Choroid plexus epithelial cell (primary cell): ENCODE measurements around the gene CNOT6.
"Not testable (repeated sequence)": the region's sequence is repeated elsewhere in the genome, so short reads cannot be mapped to it uniquely, and the experiment has no call there.

Experiments
- DNase-seq: peaks from one replicate; pipeline ENCODE4 v3.0.0-alpha.2; 2010; ENCODE audit warnings: low read depth
- H3K4me3 ChIP-seq: 2 replicates; pipeline ENCODE4 v1.5.1; 2011; ENCODE audit warnings: low read depth, mild to moderate bottlenecking, control low read depth, low read length, moderate library complexity
- TF ChIP-seq, protein P1 (sequence below): conservative IDR thresholded peaks from 2 replicates; pipeline ENCODE4 v1.5.1; 2011; ENCODE audit warnings: low read depth, mild to moderate bottlenecking, control low read depth, inconsistent platforms, low read length, moderate library complexity

CNOT6 gene

DNA sequence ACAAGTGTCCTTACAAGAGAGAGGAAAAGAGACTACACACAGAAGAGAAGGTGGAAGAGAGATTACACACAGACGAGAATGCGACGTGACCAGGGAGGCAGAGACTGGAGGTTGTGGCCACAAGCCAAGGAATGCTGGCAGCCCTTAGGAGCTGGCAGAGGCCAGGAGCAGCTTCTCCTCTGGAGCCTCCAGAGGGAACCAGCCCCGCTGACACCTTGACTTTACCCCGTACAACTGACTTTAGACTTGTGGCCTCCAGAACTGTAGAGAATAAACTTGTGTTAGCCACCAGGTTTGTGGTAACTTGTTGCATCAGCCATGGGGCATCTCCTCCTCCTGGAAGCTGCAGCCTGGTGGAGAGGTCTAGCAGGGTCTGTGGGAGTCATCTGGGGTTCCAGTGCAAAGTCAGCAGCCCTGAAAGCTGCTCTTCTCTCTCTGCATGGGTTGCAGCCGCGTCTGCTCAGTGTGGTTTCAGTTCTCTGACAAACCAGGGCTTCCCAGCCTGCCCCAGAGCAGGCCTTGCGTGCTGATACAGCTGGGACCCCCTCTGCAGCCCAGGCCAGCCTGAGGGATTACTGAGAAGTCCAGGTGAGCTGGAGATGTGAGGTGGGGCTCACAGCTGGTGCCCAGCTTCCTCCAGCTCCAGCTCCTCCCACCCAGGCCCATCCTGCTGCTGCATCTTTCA lies 30.8 kb upstream of the CNOT6 start:
- no peak overlapping the region for H3K4me3 ChIP-seq
- no peak for DNase-seq
- TF ChIP-seq, protein P1, sequence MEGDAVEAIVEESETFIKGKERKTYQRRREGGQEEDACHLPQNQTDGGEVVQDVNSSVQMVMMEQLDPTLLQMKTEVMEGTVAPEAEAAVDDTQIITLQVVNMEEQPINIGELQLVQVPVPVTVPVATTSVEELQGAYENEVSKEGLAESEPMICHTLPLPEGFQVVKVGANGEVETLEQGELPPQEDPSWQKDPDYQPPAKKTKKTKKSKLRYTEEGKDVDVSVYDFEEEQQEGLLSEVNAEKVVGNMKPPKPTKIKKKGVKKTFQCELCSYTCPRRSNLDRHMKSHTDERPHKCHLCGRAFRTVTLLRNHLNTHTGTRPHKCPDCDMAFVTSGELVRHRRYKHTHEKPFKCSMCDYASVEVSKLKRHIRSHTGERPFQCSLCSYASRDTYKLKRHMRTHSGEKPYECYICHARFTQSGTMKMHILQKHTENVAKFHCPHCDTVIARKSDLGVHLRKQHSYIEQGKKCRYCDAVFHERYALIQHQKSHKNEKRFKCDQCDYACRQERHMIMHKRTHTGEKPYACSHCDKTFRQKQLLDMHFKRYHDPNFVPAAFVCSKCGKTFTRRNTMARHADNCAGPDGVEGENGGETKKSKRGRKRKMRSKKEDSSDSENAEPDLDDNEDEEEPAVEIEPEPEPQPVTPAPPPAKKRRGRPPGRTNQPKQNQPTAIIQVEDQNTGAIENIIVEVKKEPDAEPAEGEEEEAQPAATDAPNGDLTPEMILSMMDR = no peak

DNA sequence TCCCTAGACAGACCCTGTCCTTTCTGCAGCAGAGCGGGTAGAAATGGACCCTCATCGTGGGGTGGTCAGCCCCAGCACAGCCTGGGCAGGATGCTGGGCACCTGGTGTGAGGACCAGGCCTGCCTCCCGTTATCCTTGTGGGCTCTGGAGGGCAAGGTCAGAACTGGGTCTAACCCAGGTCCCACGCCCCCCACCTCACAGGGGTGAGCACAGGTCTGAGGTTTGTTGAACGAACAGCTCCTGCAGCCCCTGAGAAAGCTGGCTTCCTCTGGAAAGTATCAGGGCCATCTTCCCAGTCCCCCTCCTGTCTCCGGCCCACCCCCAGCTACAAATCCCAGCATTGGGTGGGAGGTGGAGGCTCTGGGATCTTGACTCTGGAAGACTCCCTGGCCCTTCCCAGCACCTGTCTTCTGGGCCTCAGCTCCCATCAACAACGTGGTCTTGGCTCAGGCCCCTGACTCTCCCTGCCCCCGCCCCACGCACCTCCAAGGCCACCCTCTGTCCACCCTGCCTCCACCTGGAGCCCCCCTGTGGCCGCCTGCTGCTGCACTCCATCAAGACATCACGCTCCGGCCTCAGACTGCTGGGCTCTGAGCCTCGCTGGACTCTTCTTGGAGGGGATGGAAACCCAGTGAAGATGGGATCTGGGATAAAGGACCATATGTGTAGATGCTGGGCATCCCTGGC lies 30.1 kb upstream of the CNOT6 start:
- TF ChIP-seq, protein P1 = no peak
- H3K4me3 ChIP-seq = no peak overlapping the region
- DNase-seq = no peak

DNA sequence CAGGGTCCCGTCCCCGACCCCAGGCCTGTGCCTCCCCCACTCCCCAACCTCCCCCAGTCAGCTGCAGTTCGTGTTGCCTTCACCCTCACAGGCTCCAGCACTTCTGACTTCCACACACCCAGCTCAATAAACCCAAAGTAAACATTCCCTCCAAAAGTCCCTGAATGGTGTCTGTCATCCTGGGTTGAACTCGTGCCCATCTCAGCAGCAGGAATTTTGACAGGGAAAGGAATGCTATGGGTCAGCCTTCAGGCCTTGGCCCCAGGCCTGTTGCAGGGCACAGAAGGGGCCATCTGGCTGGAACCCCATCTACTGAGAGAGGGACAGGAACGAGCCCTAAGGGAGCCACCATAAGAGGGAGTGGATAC lies 29.6 kb upstream of the CNOT6 start:
- no peak for DNase-seq
- TF ChIP-seq, protein P1 = no peak
- no peak overlapping the region for H3K4me3 ChIP-seq

DNA sequence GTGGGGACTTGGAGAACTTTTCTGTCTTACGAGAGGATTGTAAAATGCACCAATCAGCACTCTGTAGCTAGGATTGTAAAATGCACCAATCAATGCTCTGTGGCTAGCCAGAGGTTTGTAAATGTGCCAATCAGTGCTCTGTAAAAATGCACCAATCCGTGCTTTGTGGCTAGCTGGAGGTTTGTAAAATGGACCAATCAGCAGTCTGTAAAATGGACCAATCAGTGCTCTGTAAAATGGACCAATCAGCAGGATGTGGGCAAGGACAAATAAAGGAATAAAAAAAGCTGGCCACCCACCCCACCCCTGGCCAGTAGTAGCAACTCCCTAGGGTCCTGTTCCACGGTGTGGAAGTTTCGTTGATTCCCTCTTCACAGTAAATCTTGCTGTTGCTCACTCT lies 29.1 kb upstream of the CNOT6 start:
- DNase-seq, H3K4me3 ChIP-seq: not testable (repeated sequence)

DNA sequence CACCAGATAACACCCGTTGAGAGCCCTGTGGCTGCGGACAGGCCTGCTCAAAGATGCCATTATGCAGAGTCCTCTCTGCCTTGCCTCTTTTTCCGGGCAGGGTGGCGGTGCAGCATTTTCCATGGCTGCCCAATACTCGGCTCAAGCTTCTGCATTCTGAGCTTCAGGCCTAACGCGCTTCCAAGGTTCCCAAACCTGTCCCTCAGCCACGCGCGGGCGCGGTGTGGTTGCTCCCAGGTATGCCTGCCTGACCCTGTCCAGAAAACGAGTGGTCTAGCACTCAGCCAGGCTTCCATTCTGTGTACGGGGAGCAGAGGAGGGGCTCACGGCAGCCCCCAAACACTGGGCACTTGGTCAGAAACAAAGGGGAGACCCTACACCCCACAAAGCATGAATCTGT lies 27.9 kb upstream of the CNOT6 start:
- H3K4me3 ChIP-seq = no peak overlapping the region
- TF ChIP-seq, protein P1 = no peak
- no peak for DNase-seq

DNA sequence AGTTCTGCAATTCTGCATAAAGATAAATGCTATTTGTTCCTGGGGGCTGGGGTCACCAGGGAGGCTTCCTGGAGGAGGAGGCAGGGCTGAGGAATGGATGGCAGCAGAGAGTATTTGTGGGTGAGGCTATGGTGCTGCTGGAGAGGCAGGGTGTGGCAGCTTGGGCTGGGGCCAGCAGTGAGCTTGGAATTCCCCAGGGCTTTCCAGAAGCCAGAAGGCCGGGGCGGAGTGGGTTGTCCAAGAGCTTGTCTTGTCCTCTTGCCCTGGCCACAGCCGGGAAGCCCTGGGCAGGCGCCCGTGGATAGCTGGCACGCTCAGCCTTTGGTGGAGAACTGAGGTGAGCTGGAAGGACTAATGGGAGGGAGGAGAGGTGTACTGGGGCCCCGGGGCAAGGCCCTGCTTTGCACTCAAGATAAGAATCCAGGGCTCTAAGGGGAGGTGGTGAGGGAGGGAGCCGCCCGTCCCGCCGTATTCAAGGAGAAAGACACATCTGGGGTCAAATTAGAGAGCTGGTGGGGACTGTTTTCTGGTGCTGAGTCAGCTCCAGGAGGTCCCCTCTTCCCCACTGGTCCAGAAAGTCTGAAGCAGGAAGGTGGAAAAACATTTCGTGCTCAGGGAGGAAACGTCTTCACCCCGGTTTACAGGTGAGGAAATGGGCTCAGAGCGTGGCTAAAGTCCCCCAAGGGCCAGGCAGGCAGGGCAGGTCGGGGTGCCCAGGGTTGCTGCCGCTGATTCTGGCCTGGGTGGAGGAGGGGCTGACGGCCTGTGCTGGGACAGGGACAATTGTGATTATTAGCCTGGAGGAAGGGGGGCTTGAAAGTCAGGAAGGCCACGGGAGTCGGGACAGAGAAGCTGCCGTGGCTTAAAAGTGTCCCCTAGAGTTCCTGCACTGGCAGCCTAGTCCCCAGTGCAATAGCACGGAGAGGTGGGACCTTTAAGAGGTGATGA lies 26.9 kb upstream of the CNOT6 start:
- TF ChIP-seq, protein P1 = no peak
- no peak overlapping the region for H3K4me3 ChIP-seq
- DNase-seq = peak; percentile 15
